NCI-H748 treated with DMSO at 0.1 percent for 48 hours (cell line): Measurements from ENCODE around the gene ARHGAP26.

Source experiments
- DNase-seq: peaks from one replicate; lab custom pipeline; 2025; lab: John Stamatoyannopoulos, UW

The ARHGAP26 gene

GRCh38 chr5:142829801-142830220 is 59.6 kb downstream of the ARHGAP26 start:
- DNase-seq, result no peak

GRCh38 chr5:142830241-142831008 is 60.2 kb downstream of the ARHGAP26 start:
- DNase-seq, result no peak

- DNase-seq, result no peak
Observed at GRCh38 chr5:142831009-142831383, 60.8 kb downstream of the ARHGAP26 start.

GRCh38 chr5:142832263-142832662 is 62.1 kb downstream of the ARHGAP26 start:
- DNase-seq, result no peak

- no peak for DNase-seq
Observed at GRCh38 chr5:142833517-142834449, 63.6 kb downstream of the ARHGAP26 start.

- DNase-seq, result no peak
Observed at GRCh38 chr5:142834504-142834903, 64.3 kb downstream of the ARHGAP26 start.

GRCh38 chr5:142835540-142835939 is 65.4 kb downstream of the ARHGAP26 start:
- DNase-seq, result no peak

GRCh38 chr5:142836048-142836447 is 65.9 kb downstream of the ARHGAP26 start:
- no peak for DNase-seq

GRCh38 chr5:142837081-142837725 is 67.0 kb downstream of the ARHGAP26 start:
- DNase-seq, result no peak

GRCh38 chr5:142838845-142839244 is 68.7 kb downstream of the ARHGAP26 start:
- no peak for DNase-seq

- DNase-seq, result no peak
Observed at GRCh38 chr5:142839711-142840346, 69.7 kb downstream of the ARHGAP26 start.

GRCh38 chr5:142840575-142840974 is 70.4 kb downstream of the ARHGAP26 start:
- DNase-seq, result no peak

GRCh38 chr5:142841511-142842265 is 71.5 kb downstream of the ARHGAP26 start:
- DNase-seq, result no peak

GRCh38 chr5:142842994-142843905 is 73.1 kb downstream of the ARHGAP26 start:
- DNase-seq, result no peak

GRCh38 chr5:142844866-142845265 is 74.7 kb downstream of the ARHGAP26 start:
- DNase-seq, result no peak

- no peak for DNase-seq
Observed at GRCh38 chr5:142845402-142845921, 75.3 kb downstream of the ARHGAP26 start.

- DNase-seq, result no peak
Observed at GRCh38 chr5:142845954-142846398, 75.8 kb downstream of the ARHGAP26 start.

- DNase-seq, result no peak
Observed at GRCh38 chr5:142846406-142846805, 76.2 kb downstream of the ARHGAP26 start.

GRCh38 chr5:142847898-142848790 is 78.0 kb downstream of the ARHGAP26 start:
- no peak for DNase-seq
